ENCODE measurements around the gene DENND1B. TPM values are rescaled to one million over a fixed set of nuclear protein-coding genes. Genes with fewer than 3 reads are reported as not detected.

The DENND1B gene
- total RNA-seq, 1 experiment from 2014 or later, result 6.3 TPM

- H3K9ac ChIP-seq (ENCODE audit: extremely low read depth, insufficient read length, low read length), result no peak overlapping the region
- H2BK120ac ChIP-seq (ENCODE audit: low read depth, low read length, poor library complexity, severe bottlenecking), result no peak overlapping the region
- no peak for TF ChIP-seq CTCF (conservative IDR thresholded peaks at IDR 0.05)
- WGBS (ENCODE audit: extremely low coverage, insufficient read length, low lambda C conversion rate), result no CpG with 5 or more reads among the region's 1 CpG
- no peak overlapping the region for H3K18ac ChIP-seq (ENCODE audit: insufficient read length, low read depth, low read length)
- H3K27me3 ChIP-seq (ENCODE audit: insufficient read depth, low read length), result no peaks in the 10 kb centered on the region
- no peaks in the 10 kb centered on the region for H3K23me2 ChIP-seq (ENCODE audit: insufficient read length, low read depth, low read length, poor library complexity, severe bottlenecking)
- H2BK15ac ChIP-seq (ENCODE audit: low read depth, low read length), result no peak overlapping the region
- no peak overlapping the region for H3K14ac ChIP-seq (ENCODE audit: insufficient read depth, low read length)
- H3K56ac ChIP-seq (ENCODE audit: insufficient read length, low read depth, low read length), result no peak overlapping the region
- no peak overlapping the region for H2BK5ac ChIP-seq (ENCODE audit: insufficient read length, low read length)
- H3K4ac ChIP-seq (ENCODE audit: low read depth, low read length), result no peak overlapping the region
- H4K5ac ChIP-seq (ENCODE audit: insufficient read length, low read depth, low read length), result no peak overlapping the region
- no peak overlapping the region for H2BK12ac ChIP-seq (ENCODE audit: insufficient read length, low read depth, low read length)
- H3K4me2 ChIP-seq (ENCODE audit: insufficient read depth, insufficient read length, low read length), result no peak overlapping the region
- H3K27ac ChIP-seq (ENCODE audit: insufficient read length, low read depth, low read length), result no peak overlapping the region
- peaks cover 16% of the 10 kb centered on the region in 2 experiments for H3K4me1 Mint-ChIP-seq
- H2AK5ac ChIP-seq (ENCODE audit: insufficient read length, low read length), result no peak overlapping the region
- no peaks in the 10 kb centered on the region for H3K9me3 ChIP-seq (ENCODE audit: control insufficient read depth, low read depth, low read length)
- no peak overlapping the region for H3T11ph ChIP-seq (ENCODE audit: low read length)
- H3K9me3 Mint-ChIP-seq, result peaks cover 11 to 13% of the 10 kb centered on the region in 2 experiments
- no peaks in the 10 kb centered on the region for H3K79me1 ChIP-seq (ENCODE audit: insufficient read depth, low read depth, low read length, poor library complexity, severe bottlenecking)
- H4K20me1 ChIP-seq (ENCODE audit: control insufficient read depth, insufficient read depth, insufficient read length), result no peaks in the 10 kb centered on the region
- no peaks in the 10 kb centered on the region for H3K27me3 Mint-ChIP-seq (ENCODE audit: low read depth)
- no peak overlapping the region for H3K27ac Mint-ChIP-seq
- no peak overlapping the region for H3K23ac ChIP-seq (ENCODE audit: insufficient read length, low read depth, low read length)
- H2BK20ac ChIP-seq (ENCODE audit: low read depth, low read length, poor library complexity, severe bottlenecking), result no peak overlapping the region
- no peak overlapping the region for H2AFZ ChIP-seq (ENCODE audit: low read length)
- H3K4me3 Mint-ChIP-seq, result no peak overlapping the region
- H3K4me1 ChIP-seq (ENCODE audit: insufficient read depth, low read length), result no peaks in the 10 kb centered on the region
- H4K91ac ChIP-seq (ENCODE audit: insufficient read length, low read depth, low read length), result no peak overlapping the region
- H4K8ac ChIP-seq (replicated peaks; ENCODE audit: insufficient read length, low read depth, low read length), result no peak overlapping the region
- no peaks in the 10 kb centered on the region for H3K79me2 ChIP-seq (ENCODE audit: insufficient read depth, low read length)
- DNase-seq, result no peak
- peaks cover 10 to 15% (median 11%) of the 10 kb centered on the region in 3 experiments for H3K36me3 Mint-ChIP-seq (ENCODE audit: insufficient read depth in 1 of 3, low read depth in 3 of 3)
Measured at GRCh38 chr1:197685785-197686184, 89.5 kb downstream of the DENND1B start.
